ENCODE data around the gene ARHGAP29.
"Not testable (repeated sequence)": the region's sequence is repeated elsewhere in the genome, so short reads cannot be mapped to it uniquely, and the experiment has no call there.

Gene ARHGAP29

DNA sequence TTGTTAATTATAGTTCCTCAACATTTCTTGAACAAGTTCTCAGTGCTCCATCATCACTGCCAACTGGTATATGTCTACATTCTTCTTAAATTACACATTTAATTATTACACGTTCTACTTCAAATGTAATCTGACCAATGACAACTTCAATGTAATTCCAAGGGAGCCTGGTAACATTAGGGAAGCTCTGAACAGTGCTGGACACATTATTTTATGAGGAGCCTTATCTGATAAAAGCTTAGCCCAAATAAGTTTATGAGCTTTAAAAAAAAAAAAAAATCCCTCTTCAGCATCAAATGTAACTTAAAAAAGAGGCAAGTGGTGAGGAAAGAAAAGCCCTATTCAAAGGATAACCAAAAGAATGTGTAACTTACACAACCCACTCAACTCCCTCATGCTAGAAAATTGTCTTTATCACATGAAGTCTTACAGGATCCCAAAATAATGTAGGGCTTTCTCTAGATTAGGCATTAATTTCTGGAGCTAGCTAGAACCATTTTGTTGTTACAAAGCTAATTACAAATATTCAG lies 81.2 kb downstream of the ARHGAP29 start:
- no peaks in the 10 kb centered on the region for H4K20me1 ChIP-seq (ENCODE audit: insufficient read depth, low read length, poor library complexity, severe bottlenecking)
- H3K9me3 ChIP-seq (ENCODE audit: insufficient read depth, low read depth, low read length) = no peaks in the 10 kb centered on the region
- H3F3A ChIP-seq (ENCODE audit: low read depth) = no peaks in the 10 kb centered on the region
- H3K4me3 ChIP-seq (ENCODE audit: low read length, poor library complexity, severe bottlenecking) = no peak overlapping the region
- no peak overlapping the region for H3K9ac ChIP-seq (ENCODE audit: low read depth, low read length, poor library complexity, severe bottlenecking)
- no peak overlapping the region for H3K4me2 ChIP-seq (ENCODE audit: low read depth, low read length, poor library complexity, severe bottlenecking)
- no peaks in the 10 kb centered on the region for H3K36me3 ChIP-seq (ENCODE audit: insufficient read depth, low read length)
- H2AFZ ChIP-seq (ENCODE audit: low read length) = no peak overlapping the region
- no peaks in the 10 kb centered on the region for H3K27me3 ChIP-seq (ENCODE audit: insufficient read depth, low read length, poor library complexity, severe bottlenecking)
- TF ChIP-seq EZH2phosphoT487 (IDR thresholded peaks at IDR 0.05; ENCODE audit: borderline replicate concordance) = no peak
- TF ChIP-seq, protein P1, sequence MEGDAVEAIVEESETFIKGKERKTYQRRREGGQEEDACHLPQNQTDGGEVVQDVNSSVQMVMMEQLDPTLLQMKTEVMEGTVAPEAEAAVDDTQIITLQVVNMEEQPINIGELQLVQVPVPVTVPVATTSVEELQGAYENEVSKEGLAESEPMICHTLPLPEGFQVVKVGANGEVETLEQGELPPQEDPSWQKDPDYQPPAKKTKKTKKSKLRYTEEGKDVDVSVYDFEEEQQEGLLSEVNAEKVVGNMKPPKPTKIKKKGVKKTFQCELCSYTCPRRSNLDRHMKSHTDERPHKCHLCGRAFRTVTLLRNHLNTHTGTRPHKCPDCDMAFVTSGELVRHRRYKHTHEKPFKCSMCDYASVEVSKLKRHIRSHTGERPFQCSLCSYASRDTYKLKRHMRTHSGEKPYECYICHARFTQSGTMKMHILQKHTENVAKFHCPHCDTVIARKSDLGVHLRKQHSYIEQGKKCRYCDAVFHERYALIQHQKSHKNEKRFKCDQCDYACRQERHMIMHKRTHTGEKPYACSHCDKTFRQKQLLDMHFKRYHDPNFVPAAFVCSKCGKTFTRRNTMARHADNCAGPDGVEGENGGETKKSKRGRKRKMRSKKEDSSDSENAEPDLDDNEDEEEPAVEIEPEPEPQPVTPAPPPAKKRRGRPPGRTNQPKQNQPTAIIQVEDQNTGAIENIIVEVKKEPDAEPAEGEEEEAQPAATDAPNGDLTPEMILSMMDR (conservative IDR thresholded peaks at IDR 0.05; ENCODE audit: low read length) = no peak
- H3K79me2 ChIP-seq (ENCODE audit: insufficient read depth, low read length) = no peaks in the 10 kb centered on the region
- no peaks in the 10 kb centered on the region for H3K9me2 ChIP-seq (replicated peaks; ENCODE audit: low read depth, low read length)
- H3K4me1 ChIP-seq (ENCODE audit: insufficient read depth, low read length, poor library complexity, severe bottlenecking) = peaks cover 4% of the 10 kb centered on the region

DNA sequence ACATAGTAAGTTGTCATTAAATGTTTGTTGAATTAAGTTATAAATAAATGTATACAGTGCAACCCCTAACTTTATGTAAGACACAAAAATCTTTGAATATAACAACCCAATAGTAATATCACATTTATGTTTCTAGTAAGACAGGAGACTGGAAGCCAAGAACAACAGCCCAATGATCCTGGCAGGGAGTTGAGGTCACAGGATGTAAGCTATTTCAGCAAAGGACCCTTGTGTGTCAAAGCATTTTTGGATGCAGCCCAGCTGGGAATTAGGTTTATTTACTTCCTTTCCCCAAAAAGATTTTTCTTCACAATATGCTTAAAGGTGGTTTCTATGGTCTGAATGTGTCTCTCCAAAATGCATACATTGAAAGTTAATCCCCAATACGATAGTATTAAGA lies 82.4 kb downstream of the ARHGAP29 start:
- no peaks in the 10 kb centered on the region for H3K36me3 ChIP-seq (ENCODE audit: insufficient read depth, low read length)
- no peak overlapping the region for H3K4me3 ChIP-seq (ENCODE audit: low read length, poor library complexity, severe bottlenecking)
- H3K79me2 ChIP-seq (ENCODE audit: insufficient read depth, low read length) = no peaks in the 10 kb centered on the region
- no peaks in the 10 kb centered on the region for H3F3A ChIP-seq (ENCODE audit: low read depth)
- TF ChIP-seq EZH2phosphoT487 (IDR thresholded peaks at IDR 0.05; ENCODE audit: borderline replicate concordance) = no peak
- TF ChIP-seq, protein P1 (conservative IDR thresholded peaks at IDR 0.05; ENCODE audit: low read length) = no peak
- H3K4me2 ChIP-seq (ENCODE audit: low read depth, low read length, poor library complexity, severe bottlenecking) = no peak overlapping the region
- H3K9ac ChIP-seq (ENCODE audit: low read depth, low read length, poor library complexity, severe bottlenecking) = no peak overlapping the region
- H4K20me1 ChIP-seq (ENCODE audit: insufficient read depth, low read length, poor library complexity, severe bottlenecking) = no peaks in the 10 kb centered on the region
- H3K27me3 ChIP-seq (ENCODE audit: insufficient read depth, low read length, poor library complexity, severe bottlenecking) = no peaks in the 10 kb centered on the region
- H3K9me3 ChIP-seq (ENCODE audit: insufficient read depth, low read depth, low read length) = no peaks in the 10 kb centered on the region
- H2AFZ ChIP-seq (ENCODE audit: low read length) = no peak overlapping the region
- no peaks in the 10 kb centered on the region for H3K9me2 ChIP-seq (replicated peaks; ENCODE audit: low read depth, low read length)
- H3K4me1 ChIP-seq (ENCODE audit: insufficient read depth, low read length, poor library complexity, severe bottlenecking) = peaks cover 4% of the 10 kb centered on the region

DNA sequence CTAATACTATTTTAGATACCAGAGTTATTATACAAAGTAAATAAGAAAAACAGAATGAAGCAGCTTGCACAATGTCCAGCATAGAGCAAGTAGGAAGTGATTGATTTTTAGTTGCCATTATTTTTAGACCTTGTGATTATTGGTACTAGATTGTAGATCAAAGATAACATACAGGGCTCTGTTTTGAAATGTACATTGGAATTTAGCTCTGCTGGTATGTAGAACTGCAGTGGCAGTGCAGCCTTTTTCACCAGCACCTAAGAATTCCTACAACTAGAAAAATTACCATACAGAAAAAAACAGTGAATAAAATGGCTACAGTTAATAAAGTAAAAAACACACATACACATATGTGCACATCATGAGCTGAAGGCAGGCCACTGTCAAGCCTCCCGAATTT lies 84.3 kb downstream of the ARHGAP29 start:
- H3K79me2 ChIP-seq (ENCODE audit: insufficient read depth, low read length) = no peaks in the 10 kb centered on the region
- H3K9ac ChIP-seq (ENCODE audit: low read depth, low read length, poor library complexity, severe bottlenecking) = no peak overlapping the region
- no peaks in the 10 kb centered on the region for H3K9me3 ChIP-seq (ENCODE audit: insufficient read depth, low read depth, low read length)
- H2AFZ ChIP-seq (ENCODE audit: low read length) = no peak overlapping the region
- H3K4me1 ChIP-seq (ENCODE audit: insufficient read depth, low read length, poor library complexity, severe bottlenecking) = peaks cover 4% of the 10 kb centered on the region
- H3F3A ChIP-seq (ENCODE audit: low read depth) = no peaks in the 10 kb centered on the region
- no peak for TF ChIP-seq EZH2phosphoT487 (IDR thresholded peaks at IDR 0.05; ENCODE audit: borderline replicate concordance)
- H3K4me2 ChIP-seq (ENCODE audit: low read depth, low read length, poor library complexity, severe bottlenecking) = no peak overlapping the region
- no peaks in the 10 kb centered on the region for H3K9me2 ChIP-seq (replicated peaks; ENCODE audit: low read depth, low read length)
- H3K27me3 ChIP-seq (ENCODE audit: insufficient read depth, low read length, poor library complexity, severe bottlenecking) = no peaks in the 10 kb centered on the region
- H3K36me3 ChIP-seq (ENCODE audit: insufficient read depth, low read length) = no peaks in the 10 kb centered on the region
- H3K4me3 ChIP-seq (ENCODE audit: low read length, poor library complexity, severe bottlenecking) = no peak overlapping the region
- H4K20me1 ChIP-seq (ENCODE audit: insufficient read depth, low read length, poor library complexity, severe bottlenecking) = no peaks in the 10 kb centered on the region

DNA sequence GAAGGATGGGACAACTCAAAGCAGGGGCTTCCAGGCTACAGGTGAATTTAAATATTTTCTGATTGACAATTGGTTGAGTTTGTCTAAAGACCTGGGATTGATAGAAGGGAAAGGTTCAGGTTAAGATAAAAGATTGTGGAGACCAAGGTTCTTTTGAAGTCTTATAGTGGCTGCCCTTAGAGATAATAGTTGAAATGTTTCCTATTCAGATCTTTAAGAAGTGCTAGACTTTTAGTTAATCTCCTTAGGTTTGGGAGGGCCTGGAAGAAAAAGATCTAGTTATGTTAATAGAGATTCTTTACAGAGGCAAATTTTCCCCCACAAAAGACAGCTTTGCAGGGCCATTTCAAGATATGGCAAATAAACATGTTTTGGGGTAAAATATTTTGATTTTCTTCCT lies 88.2 kb downstream of the ARHGAP29 start:
- H3K9me3 ChIP-seq (ENCODE audit: insufficient read depth, low read depth, low read length); H3K79me2 ChIP-seq (ENCODE audit: insufficient read depth, low read length); H3K4me2 ChIP-seq (ENCODE audit: low read depth, low read length, poor library complexity, severe bottlenecking); H4K20me1 ChIP-seq (ENCODE audit: insufficient read depth, low read length, poor library complexity, severe bottlenecking); H3F3A ChIP-seq (ENCODE audit: low read depth); H3K4me1 ChIP-seq (ENCODE audit: insufficient read depth, low read length, poor library complexity, severe bottlenecking); H3K4me3 ChIP-seq (ENCODE audit: low read length, poor library complexity, severe bottlenecking); H2AFZ ChIP-seq (ENCODE audit: low read length); H3K27me3 ChIP-seq (ENCODE audit: insufficient read depth, low read length, poor library complexity, severe bottlenecking); H3K36me3 ChIP-seq (ENCODE audit: insufficient read depth, low read length); H3K9ac ChIP-seq (ENCODE audit: low read depth, low read length, poor library complexity, severe bottlenecking); H3K9me2 ChIP-seq (replicated peaks; ENCODE audit: low read depth, low read length): not testable (repeated sequence)

Measured in Loucy (cell line).